Lung (tissue), 12 donors: Measurements from ENCODE around the gene IL36B. TPM values are rescaled to one million over a fixed set of nuclear protein-coding genes. Genes with fewer than 3 reads are reported as not detected.

ENCODE experiments used
- ATAC-seq: fragments of 200-7000 bp; cut with Tn5 transposase; one replicate; pipeline ENCODE4 v1.9.1; 2020; ENCODE audit warnings: moderate number of reproducible peaks; ENCODE audit not compliant: insufficient read depth, low FRiP score
- DNase-seq, 3 donors: peaks; one replicate each; pipeline ENCODE4 v3.0.0-alpha.2; 2013 to 2017
- H3K27ac ChIP-seq, 2 donors: one replicate each; pipeline ENCODE4 v1.5.1; 2013; ENCODE audit warnings: mild to moderate bottlenecking in 2 of 2, moderate library complexity in 2 of 2, control low read depth in 1 of 2, inconsistent platforms in 1 of 2, low read depth in 1 of 2, low read length in 1 of 2
- H3K27me3 ChIP-seq, 3 donors: one replicate each; pipeline ENCODE4 v1.5.1; 2013; ENCODE audit warnings: low read length in 2 of 3; ENCODE audit not compliant: control insufficient read depth in 3 of 3, insufficient read depth in 3 of 3
- H3K36me3 ChIP-seq, 4 donors: one replicate each; pipeline ENCODE4 v1.5.1; 2013; ENCODE audit warnings: low read length in 4 of 4, mild to moderate bottlenecking in 1 of 4, moderate library complexity in 1 of 4; ENCODE audit not compliant: control insufficient read depth in 4 of 4, insufficient read depth in 4 of 4
- H3K4me1 ChIP-seq, 5 donors: one replicate each; pipeline ENCODE4 v1.5.1; 2013; ENCODE audit warnings: low read length in 5 of 5, mild to moderate bottlenecking in 2 of 5, moderate library complexity in 1 of 5; ENCODE audit not compliant: control insufficient read depth in 5 of 5, insufficient read depth in 5 of 5
- H3K4me3 ChIP-seq: one replicate; pipeline ENCODE4 v1.5.1; 2013; ENCODE audit warnings: mild to moderate bottlenecking, control low read depth, moderate library complexity
- H3K9ac ChIP-seq, 2 donors: one replicate each; pipeline ENCODE4 v1.5.1; 2013; ENCODE audit warnings: low read length in 2 of 2, control low read depth in 1 of 2; ENCODE audit not compliant: insufficient read depth in 1 of 2
- H3K9me3 ChIP-seq, 4 donors: one replicate each; pipeline ENCODE4 v1.5.1; 2013; ENCODE audit warnings: low read length in 3 of 4, mild to moderate bottlenecking in 1 of 4, moderate library complexity in 1 of 4; ENCODE audit not compliant: control insufficient read depth in 4 of 4, insufficient read depth in 3 of 4
- WGBS, 2 donors: extraction: QIAGEN DNeasy Blood & Tissue Kit; methylation state at CpG; one replicate each; pipeline ENCODE4 v1.1.7; 2013; 5-methylcytosine and 5-hydroxymethylcytosine counted together
- polyA plus RNA-seq, 2 donors: library from polyadenylated mRNA; stranded (reverse); fragments of 200-250 nt; gene quantifications; one replicate each; pipeline ENCODE4 v1.2.1, GENCODE V29; 2013
- total RNA-seq, 2 donors: library from RNA; depleted of rRNA in 1 of 2; stranded (reverse); fragments of >200 nt in 1 of 2; gene quantifications; one replicate each; pipeline ENCODE4 v1.2.1, GENCODE V29; 2014 to 2021
- TF ChIP-seq, protein P1 (sequence below): IDR thresholded peaks from 2 replicates; pipeline ENCODE4 v1.5.1; 2012; ENCODE audit warnings: mild to moderate bottlenecking; ENCODE audit errors: control extremely low read depth, extremely low read depth
- donor health status: control.
- donor health status: control.
- donor health status: Bipolar disorder and iron deficiency.
- donor health status: healthy.
- donor health status: DM: yes; HTN: yes; CAD: no.

The IL36B gene
- total and polyA plus RNA-seq, 4 donors, result 0.05 TPM; not detected in 3

DNA sequence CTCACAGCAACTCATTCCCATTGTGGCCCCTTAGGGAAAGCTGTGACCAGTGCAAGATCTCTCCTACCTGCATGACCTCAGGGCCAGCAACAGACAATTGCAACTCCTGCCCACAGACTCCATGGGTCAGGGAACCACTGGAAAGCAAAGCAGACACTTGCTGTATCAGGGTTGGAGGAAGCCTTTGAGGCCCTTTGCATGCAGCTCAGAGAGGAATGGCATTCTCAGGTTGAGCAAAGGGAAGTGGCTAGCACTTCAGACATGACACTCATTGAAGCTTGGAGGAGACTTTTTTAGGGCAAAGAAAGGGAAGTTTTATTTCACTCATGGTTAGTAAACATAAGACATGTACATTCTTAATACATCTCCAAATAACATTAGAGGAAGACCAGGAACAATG is 37.2 kb upstream of the IL36B start:
- Histone ChIP-seq H3K27me3 (no peaks in the 10 kb centered on the region), H3K4me3 (no peak overlapping the region), H3K9me3 (no peaks in the 10 kb centered on the region), H3K9ac (no peak overlapping the region), H3K27ac (no peak overlapping the region), H3K36me3 (no peaks in the 10 kb centered on the region), H3K4me1 (peaks cover 0 to 1% (median 0%) of the 10 kb centered on the region in 5 donors)
- DNase-seq (no peak), ATAC-seq (no peak)
- TF ChIP-seq, protein P1, sequence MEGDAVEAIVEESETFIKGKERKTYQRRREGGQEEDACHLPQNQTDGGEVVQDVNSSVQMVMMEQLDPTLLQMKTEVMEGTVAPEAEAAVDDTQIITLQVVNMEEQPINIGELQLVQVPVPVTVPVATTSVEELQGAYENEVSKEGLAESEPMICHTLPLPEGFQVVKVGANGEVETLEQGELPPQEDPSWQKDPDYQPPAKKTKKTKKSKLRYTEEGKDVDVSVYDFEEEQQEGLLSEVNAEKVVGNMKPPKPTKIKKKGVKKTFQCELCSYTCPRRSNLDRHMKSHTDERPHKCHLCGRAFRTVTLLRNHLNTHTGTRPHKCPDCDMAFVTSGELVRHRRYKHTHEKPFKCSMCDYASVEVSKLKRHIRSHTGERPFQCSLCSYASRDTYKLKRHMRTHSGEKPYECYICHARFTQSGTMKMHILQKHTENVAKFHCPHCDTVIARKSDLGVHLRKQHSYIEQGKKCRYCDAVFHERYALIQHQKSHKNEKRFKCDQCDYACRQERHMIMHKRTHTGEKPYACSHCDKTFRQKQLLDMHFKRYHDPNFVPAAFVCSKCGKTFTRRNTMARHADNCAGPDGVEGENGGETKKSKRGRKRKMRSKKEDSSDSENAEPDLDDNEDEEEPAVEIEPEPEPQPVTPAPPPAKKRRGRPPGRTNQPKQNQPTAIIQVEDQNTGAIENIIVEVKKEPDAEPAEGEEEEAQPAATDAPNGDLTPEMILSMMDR, result no peak

- TF ChIP-seq, protein P1, result no peak
- Histone ChIP-seq H3K4me3 (no peak overlapping the region), H3K9me3 (no peaks in the 10 kb centered on the region), H3K27ac (no peak overlapping the region), H3K4me1 (peaks cover 0 to 1% (median 0%) of the 10 kb centered on the region in 5 donors), H3K36me3 (no peaks in the 10 kb centered on the region), H3K27me3 (no peaks in the 10 kb centered on the region), H3K9ac (no peak overlapping the region)
- DNase-seq (peak in 1 of 3 donors; percentile 22), ATAC-seq (no peak)
These were observed 35.7 kb upstream of the IL36B start for GRCh38 chr2:113088213-113088992.

DNA sequence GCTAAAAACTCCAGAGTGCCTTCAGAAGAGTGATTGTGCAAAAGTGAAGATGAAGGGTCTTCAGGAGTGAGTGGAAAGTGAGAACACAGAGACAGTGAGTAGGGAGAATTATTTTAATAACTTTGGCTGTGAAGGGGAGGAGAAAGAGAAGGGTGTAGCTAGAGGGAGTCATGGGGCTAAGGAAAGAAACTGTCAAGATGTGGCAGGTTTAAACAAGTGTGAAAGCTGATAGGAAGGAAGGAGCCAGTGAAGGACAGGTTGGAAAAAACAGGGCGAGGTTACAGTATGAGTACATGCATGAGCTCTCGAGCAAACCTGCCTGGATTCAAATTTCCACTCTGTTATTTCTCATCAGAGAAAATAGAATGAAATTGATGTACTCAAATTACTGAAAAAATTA is 32.9 kb upstream of the IL36B start:
- no peak overlapping the region for H3K27ac ChIP-seq
- no peaks in the 10 kb centered on the region for H3K27me3 ChIP-seq
- no peak overlapping the region for H3K9ac ChIP-seq
- no peak overlapping the region for H3K4me3 ChIP-seq
- H3K4me1 ChIP-seq, result peaks cover 0 to 1% (median 0%) of the 10 kb centered on the region in 5 donors
- 60 to 86% methylated on average over 2 of the region's 2 CpGs for WGBS, 2 donors
- H3K9me3 ChIP-seq, result no peaks in the 10 kb centered on the region
- TF ChIP-seq, protein P1, result no peak
- DNase-seq, result no peak
- H3K36me3 ChIP-seq, result no peaks in the 10 kb centered on the region
- no peak for ATAC-seq
